Thoracic aorta (tissue), 2 donors: ENCODE data around the gene HYKK. TPM values are rescaled to one million over a fixed set of nuclear protein-coding genes. Genes with fewer than 3 reads are reported as not detected.

ENCODE experiments used
- ATAC-seq: fragments of 150-250 bp; one replicate; pipeline ENCODE4 v1.8.0; 2017; ENCODE audit warnings: low read depth; ENCODE audit not compliant: insufficient number of reproducible peaks, low FRiP score
- DNase-seq: peaks from one replicate; pipeline ENCODE4 v3.0.0-alpha.2; 2020; ENCODE audit warnings: low spot score
- H3K27ac ChIP-seq, 2 donors: fragments of 200-600 bp; sonication (generic); 1 replicate in 1 of 2; 2 replicates in 1 of 2; pipeline ENCODE4 v1.5.1; 2016; ENCODE audit warnings: mild to moderate bottlenecking in 2 of 2, moderate library complexity in 2 of 2
- H3K27me3 ChIP-seq: fragments of 200-600 bp; sonication (generic); replicated peaks from 2 replicates; pipeline ENCODE4 v1.6.0; 2016; ENCODE audit warnings: mild to moderate bottlenecking; ENCODE audit not compliant: insufficient read depth
- H3K36me3 ChIP-seq: fragments of 200-600 bp; sonication (generic); one replicate; pipeline ENCODE4 v1.5.1; 2016
- H3K4me1 ChIP-seq, 2 donors: fragments of 200-600 bp; sonication (generic); 1 replicate in 1 of 2; 2 replicates in 1 of 2; pipeline versions ENCODE4 v1.5.1 to v1.6.0; 2016; ENCODE audit warnings: low read depth in 2 of 2, mild to moderate bottlenecking in 1 of 2; ENCODE audit not compliant: control insufficient read depth in 1 of 2
- H3K4me3 ChIP-seq: fragments of 200-600 bp; sonication (generic); 2 replicates; pipeline ENCODE4 v1.5.1; 2016; ENCODE audit warnings: mild to moderate bottlenecking
- H3K9me3 ChIP-seq: fragments of 200-600 bp; sonication (generic); 2 replicates; pipeline ENCODE4 v1.5.1; 2016
- total RNA-seq, 2 donors: library from RNA; depleted of rRNA; stranded (reverse); fragments of >200 nt; gene quantifications; one replicate each; pipeline versions ENCODE4 v1.1.0 to v1.2.3, GENCODE V29; 2016
- TF ChIP-seq, protein P1 (sequence below): fragments of 200-600 bp; sonication (generic); IDR thresholded peaks from one replicate; pipeline ENCODE4 v1.5.1; 2019; ENCODE audit warnings: antibody characterized with exemption

Gene HYKK
- total RNA-seq, 2 donors from 2014 or later: 6.4 to 6.8 TPM

DNA sequence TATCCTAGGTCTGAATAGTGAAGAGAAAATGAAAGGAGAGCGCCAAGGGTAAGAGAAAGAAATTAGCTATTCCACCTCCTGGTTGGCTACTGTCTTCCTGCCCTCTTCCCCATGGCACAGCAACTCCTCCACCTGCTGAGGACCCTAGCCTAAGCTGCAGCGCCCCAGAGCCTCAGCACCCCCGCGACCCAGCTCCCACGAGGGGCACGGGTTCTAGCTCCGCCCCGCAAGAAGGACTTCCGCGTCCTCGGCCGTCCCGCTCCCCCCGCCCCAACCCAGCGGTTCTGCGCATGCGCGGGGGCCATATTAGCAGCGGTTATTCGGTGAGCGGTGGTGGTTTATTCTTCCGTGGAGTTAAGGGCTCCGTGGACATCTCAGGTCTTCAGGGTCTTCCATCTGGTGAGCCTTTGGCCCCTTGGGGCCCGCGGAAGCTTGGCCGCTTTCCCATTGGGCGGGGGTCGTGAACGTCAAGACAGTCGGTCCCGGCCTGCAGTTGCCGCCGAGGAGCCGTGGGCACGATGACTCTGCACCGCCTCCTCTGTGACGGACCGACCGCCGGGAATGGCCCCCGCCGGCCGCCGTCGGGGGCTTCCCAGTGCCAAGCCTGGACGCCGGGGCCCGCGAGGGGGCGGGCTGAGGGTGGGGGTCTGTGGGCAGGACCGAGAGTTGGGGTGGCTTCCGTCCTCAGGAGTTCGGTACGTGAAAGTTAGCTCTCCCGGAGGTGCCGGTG is 32.9 kb downstream of the HYKK start, which contains the start of gene PSMA4:
Gene PSMA4 (plus strand): TSS at position 304 of the 730 bp plus-strand sequence. CDS start 1,484 bp downstream, outside the sequence.
- TF ChIP-seq, protein P1, sequence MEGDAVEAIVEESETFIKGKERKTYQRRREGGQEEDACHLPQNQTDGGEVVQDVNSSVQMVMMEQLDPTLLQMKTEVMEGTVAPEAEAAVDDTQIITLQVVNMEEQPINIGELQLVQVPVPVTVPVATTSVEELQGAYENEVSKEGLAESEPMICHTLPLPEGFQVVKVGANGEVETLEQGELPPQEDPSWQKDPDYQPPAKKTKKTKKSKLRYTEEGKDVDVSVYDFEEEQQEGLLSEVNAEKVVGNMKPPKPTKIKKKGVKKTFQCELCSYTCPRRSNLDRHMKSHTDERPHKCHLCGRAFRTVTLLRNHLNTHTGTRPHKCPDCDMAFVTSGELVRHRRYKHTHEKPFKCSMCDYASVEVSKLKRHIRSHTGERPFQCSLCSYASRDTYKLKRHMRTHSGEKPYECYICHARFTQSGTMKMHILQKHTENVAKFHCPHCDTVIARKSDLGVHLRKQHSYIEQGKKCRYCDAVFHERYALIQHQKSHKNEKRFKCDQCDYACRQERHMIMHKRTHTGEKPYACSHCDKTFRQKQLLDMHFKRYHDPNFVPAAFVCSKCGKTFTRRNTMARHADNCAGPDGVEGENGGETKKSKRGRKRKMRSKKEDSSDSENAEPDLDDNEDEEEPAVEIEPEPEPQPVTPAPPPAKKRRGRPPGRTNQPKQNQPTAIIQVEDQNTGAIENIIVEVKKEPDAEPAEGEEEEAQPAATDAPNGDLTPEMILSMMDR: peak; percentile 18
- Histone ChIP-seq H3K27me3 (no peaks in the 10 kb centered on the region), H3K4me3 (peak within 1 kb of the TSS; percentile 97), H3K36me3 (peaks cover 13% of the 10 kb centered on the region), H3K4me1 (peaks cover 17 to 28% of the 10 kb centered on the region in 2 donors), H3K9me3 (no peaks in the 10 kb centered on the region), H3K27ac (peak within 1 kb of the TSS; percentile 88 to 96)
- DNase-seq (peak; percentile 80), ATAC-seq (peak; percentile 95)

- Histone ChIP-seq H3K36me3 (peaks cover 21% of the 10 kb centered on the region), H3K4me3 (peak overlapping the region; percentile 97), H3K27ac (peak overlapping the region; percentile 88 to 96), H3K9me3 (no peaks in the 10 kb centered on the region), H3K4me1 (peaks cover 17 to 28% of the 10 kb centered on the region in 2 donors), H3K27me3 (no peaks in the 10 kb centered on the region)
- TF ChIP-seq, protein P1: no peak
- no peak for ATAC-seq
- DNase-seq: no peak
Observed at GRCh38 chr15:78540871-78541743, 33.7 kb downstream of the HYKK start.

- no peaks in the 10 kb centered on the region for H3K9me3 ChIP-seq
- H3K36me3 ChIP-seq: peaks cover 27% of the 10 kb centered on the region
- no peaks in the 10 kb centered on the region for H3K27me3 ChIP-seq
- peaks cover 17 to 28% of the 10 kb centered on the region in 2 donors for H3K4me1 ChIP-seq
- ATAC-seq (no peak), DNase-seq (no peak)
- H3K4me3 ChIP-seq: peak overlapping the region; percentile 97
- TF ChIP-seq, protein P1: no peak
- peak overlapping the region in 1 of 2 donors; percentile 96 for H3K27ac ChIP-seq
Observed at GRCh38 chr15:78541744-78542034, 34.3 kb downstream of the HYKK start.

- TF ChIP-seq, protein P1: no peak
- no peak for ATAC-seq
- Histone ChIP-seq H3K27ac (no peak overlapping the region), H3K4me3 (no peak overlapping the region), H3K36me3 (peaks cover 37% of the 10 kb centered on the region), H3K9me3 (no peaks in the 10 kb centered on the region), H3K27me3 (no peaks in the 10 kb centered on the region), H3K4me1 (peaks cover 17 to 28% of the 10 kb centered on the region in 2 donors)
- DNase-seq: no peak
Observed at GRCh38 chr15:78542647-78543046, 35.3 kb downstream of the HYKK start.

DNA sequence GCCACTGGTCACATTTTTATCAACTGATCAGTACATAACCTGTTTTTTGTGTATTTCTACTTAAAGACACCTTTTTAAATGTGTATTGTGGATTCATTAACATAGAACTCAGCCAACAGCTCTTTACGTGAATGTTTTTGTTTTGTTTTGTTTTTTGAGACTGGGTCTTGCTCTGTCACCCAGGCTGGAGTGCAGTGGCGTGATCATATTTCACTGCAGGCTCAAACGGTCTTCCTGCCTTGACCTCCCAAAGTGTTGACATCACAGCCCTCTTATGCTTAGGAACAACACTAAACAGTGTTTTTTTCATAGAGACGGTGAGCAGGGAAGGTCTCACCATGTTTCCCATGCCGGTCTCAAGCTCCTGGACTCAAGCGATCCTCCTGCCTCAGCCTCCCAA is 42.8 kb downstream of the HYKK start:
- H3K27me3 ChIP-seq: no peaks in the 10 kb centered on the region
- peaks cover 38% of the 10 kb centered on the region for H3K36me3 ChIP-seq
- ATAC-seq (no peak), DNase-seq (no peak)
- H3K9me3 ChIP-seq: no peaks in the 10 kb centered on the region
- H3K4me1 ChIP-seq: no peaks in the 10 kb centered on the region
- H3K27ac ChIP-seq: no peak overlapping the region
- no peak overlapping the region for H3K4me3 ChIP-seq
- TF ChIP-seq, protein P1: no peak
